HG02763 (cell line): ENCODE data around the gene MVD.

Experiments
- ATAC-seq: cut with Tn5 transposase; IDR thresholded peaks from one replicate; pipeline ENCODE4 v1.9.1; 2021; ENCODE audit warnings: mild to moderate bottlenecking, moderate library complexity; ENCODE audit not compliant: unreplicated experiment

Gene MVD

GRCh38 chr16:88697116-88697830 lies 34.4 kb upstream of the MVD start:
- ATAC-seq, result no peak

- no peak for ATAC-seq
These were observed 33.5 kb upstream of the MVD start for GRCh38 chr16:88696441-88696840.

- no peak for ATAC-seq
These were observed 32.9 kb upstream of the MVD start for GRCh38 chr16:88695753-88696152.

- no peak for ATAC-seq
These were observed 32.3 kb upstream of the MVD start for GRCh38 chr16:88695218-88695617.

DNA sequence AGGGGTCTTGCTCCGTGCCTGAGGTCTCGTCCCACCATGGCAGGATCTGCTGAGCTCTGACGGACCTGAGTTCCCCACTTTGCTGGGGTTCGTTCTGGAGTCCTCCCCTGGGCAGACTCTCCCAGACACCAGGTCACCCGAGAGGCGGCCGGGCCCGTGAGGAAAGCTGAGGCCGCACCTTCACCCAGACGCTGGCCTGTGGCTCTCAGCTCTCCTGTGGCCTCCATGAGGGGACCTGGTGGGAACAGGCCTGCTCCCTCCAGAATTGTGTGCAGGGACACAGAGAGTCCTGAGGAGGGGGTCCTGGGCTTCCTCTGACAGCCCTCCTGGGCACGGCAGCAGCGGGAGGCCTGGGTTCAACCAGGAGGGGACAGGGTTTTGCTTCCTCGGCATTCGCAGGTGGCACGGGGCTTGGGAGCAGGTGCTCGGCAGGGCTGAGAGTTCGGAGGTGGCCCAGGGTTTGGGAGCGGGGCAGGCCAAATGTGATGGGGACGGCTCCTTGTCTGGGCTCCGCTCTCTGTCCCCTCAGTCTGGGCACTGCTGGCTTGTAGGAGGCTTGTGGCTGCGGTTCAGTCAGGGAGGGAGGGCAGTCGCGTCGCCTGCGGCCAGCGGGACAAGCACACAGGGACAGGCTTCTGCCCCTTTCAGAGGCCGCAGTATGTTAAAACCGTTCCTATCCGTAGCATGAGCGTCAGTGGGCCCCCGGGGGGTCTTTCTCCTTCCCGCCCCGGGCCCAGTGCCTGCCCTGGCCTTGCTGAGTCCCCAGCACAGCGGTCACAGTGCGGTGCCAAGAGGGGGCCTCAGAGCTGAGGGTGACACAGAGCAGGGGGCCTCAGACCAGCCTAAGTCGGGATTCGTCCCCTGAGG lies 31.6 kb upstream of the MVD start:
- no peak for ATAC-seq

DNA sequence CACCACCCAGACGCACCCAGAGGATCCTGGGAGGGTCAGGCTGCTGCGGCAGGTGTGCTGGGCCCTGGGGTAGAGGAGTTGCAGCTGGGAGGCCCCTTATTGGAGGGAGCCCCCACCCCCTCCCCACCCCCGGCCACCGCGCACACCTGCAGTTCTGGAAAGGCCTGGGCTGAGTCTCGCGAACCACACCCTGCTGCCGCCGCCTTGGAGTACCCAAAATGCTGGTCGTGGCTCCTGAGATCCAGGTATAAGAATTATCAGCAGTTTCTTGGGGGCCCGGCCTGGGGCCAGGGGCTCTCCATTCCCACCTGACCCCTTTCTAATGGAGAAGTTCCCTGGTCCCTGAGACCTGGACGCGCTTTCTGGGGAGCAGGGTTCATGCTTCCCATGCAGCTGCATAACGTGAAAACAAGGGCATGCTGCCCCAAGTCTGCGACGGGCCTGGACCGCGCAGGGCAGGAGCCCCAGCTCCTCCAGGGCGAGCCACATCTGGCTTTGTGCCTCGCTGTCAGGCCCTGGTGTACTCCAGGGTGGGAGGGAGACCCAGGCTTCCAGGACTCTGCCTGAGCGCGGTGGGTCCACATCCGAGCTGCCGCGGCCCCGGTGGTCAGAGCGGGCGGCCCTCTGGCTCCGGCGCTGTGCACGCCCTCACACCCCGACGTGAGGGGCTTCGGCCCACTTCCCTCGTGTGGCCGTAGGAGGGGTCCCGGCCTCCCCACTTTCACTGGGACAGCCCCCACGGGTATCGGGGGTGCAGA lies 30.7 kb upstream of the MVD start:
- ATAC-seq, result no peak

DNA sequence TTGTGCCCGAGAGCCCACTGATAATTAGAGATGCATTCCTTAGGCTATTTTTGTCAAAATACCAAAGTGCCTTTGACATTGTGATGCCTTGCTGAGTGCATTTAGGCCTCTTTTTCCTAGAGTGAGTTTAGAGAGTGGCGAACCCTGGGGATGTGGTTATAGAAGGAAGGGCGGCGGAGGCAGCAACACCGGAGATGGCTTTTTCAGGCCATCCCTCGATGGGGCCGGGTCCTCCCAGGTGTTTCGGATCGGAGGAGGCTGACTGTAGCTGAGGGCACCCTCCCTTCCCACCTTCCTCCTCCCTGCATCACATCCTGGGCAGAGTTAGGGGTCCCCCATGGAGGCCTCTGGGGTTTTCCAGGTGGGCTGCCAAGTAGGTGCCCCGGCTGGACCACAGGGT lies 30.0 kb upstream of the MVD start:
- no peak for ATAC-seq

DNA sequence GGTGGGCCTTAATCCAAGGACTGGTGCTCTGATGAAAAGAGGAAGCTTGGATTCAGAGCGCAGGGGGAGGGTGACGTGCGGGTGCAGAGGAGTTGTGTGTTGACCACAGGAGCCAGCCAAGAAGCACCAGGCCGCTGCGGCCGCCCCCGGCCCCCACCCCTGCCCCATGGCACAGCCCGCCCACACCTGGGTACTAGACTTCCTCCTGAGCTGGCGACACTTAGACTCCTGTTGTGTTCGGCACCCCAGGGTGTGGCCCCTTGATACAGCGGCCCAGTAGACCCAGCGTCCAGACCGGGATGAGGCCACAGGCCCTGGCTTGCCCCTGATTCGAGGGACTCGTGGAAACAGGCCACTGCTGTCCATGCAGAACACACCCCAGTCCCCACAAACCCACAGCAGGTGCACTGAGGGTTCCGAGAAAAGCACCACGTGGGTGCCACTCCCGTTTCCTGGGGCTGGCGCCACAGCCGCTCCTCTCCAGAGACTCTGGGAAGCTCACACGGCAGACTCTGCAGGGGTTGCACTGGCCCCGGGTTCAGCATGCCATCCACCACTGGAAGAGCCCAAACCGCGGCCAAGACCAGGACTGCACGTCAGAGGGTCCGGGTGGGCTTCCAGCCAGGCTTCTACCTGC lies 29.2 kb upstream of the MVD start:
- no peak for ATAC-seq

DNA sequence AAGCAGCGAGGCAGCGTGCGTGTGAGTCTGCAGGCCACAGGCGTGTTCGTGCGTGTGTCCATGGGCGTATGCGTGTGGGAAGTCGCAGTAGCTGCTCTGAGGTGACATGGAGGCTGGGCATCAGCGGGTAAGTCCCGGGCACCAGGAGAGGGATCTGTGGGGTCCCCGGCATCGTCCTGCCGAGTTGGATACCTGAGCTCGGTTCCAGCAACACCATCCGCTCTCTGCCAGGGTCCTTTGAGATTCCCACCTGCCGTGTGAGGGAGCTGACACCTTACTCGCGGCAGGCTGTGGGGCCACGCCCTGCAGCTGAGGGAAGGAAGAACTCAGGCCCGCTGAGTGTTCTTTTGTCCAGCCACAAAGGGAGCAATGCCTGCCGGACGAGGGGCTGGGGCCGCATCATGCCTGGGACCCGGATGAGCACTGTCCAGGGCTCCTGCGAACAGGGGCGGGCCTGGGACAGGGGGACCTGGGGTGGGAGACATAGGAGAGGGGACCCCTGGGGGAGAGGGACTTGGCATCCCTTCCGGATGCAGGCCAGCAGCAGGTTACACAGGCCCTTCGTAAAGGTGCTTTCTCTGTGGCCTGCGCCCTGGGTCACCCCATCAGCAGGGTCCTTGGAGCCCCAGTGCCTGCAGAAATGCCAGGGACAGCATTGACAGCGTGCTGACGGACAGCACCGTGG lies 28.4 kb upstream of the MVD start:
- ATAC-seq, result no peak

GRCh38 chr16:88690341-88691128 lies 27.6 kb upstream of the MVD start:
- ATAC-seq, result no peak

- ATAC-seq, result no peak
These were observed 25.3 kb upstream of the MVD start for GRCh38 chr16:88688013-88688778.

DNA sequence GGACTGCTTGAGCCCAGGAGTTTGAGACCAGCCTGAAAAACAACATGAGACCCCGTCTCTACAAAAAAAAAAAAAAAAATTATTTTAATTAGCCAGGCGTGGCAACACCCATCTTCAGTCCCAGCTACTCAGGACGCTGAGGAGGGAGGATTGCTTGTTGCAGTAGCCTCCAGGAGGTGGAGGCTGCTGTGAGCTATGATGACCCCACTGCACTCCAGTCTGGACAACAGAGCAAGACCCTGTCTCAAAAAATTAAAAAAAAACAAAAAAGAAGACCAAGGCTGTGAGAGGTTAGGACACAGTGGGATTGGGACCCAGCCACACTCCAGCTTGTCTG lies 24.8 kb upstream of the MVD start:
- ATAC-seq, result no peak

- ATAC-seq, result no peak
These were observed 24.3 kb upstream of the MVD start for GRCh38 chr16:88687254-88687576.

- peak; percentile 70 for ATAC-seq
These were observed 23.8 kb upstream of the MVD start, which contains the start of gene SNAI3 for GRCh38 chr16:88686439-88687253. TSS of gene SNAI3 (minus strand) at chr16:88686507. CDS start at chr16:88686406, 101 bp downstream.

DNA sequence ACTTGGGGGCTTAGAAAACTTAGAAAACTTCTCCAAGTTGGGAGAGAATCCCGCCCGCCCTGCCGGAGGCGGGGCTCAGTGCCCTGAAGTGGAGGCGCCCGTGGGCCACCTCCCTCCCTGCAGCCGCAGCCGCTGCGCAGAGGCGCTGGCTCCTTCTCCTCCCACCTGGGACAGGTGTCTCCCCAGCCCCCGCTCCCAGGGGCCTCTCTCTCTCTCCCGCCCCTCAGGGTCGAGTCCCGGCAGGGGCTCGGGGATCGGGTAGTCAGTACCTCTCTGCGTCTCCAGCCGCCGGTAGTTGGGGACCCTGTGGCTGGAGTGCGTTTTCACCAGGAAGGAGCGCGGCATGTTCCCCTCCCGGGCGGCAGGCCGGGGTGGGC lies 23.2 kb upstream of the MVD start:
- peak; percentile 9 for ATAC-seq

GRCh38 chr16:88685156-88686061 lies 22.5 kb upstream of the MVD start:
- ATAC-seq, result no peak

DNA sequence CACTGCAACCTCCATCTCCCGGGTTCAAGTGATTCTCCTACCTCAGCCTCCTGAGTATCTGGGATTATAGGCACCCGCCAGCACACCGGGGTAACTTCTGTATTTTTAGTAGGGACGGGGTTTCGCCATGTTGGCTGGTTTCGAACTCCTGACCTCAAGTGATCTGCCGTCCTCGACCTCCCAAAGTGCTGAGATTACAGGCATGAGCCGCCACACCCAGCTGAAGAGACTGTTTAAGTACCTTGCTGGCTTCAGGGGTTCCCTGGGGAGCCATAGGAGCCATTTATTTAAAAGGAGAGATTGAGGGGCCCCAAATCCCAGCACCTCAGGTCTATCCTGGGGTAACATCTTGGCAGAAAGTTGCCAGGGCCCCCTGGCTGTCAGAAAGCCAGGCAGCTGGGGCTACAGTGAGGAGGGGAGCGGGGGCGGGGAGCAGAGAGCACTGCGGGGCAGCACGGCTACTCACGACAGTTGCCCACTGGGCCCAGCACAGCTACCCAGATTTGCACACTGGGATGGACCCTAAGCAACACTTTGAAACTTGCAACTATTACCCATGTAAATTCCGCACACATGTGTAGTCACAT lies 21.8 kb upstream of the MVD start:
- ATAC-seq, result no peak
